ENCODE data around the gene RABAC1.

The RABAC1 gene, protein sequence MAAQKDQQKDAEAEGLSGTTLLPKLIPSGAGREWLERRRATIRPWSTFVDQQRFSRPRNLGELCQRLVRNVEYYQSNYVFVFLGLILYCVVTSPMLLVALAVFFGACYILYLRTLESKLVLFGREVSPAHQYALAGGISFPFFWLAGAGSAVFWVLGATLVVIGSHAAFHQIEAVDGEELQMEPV

DNA sequence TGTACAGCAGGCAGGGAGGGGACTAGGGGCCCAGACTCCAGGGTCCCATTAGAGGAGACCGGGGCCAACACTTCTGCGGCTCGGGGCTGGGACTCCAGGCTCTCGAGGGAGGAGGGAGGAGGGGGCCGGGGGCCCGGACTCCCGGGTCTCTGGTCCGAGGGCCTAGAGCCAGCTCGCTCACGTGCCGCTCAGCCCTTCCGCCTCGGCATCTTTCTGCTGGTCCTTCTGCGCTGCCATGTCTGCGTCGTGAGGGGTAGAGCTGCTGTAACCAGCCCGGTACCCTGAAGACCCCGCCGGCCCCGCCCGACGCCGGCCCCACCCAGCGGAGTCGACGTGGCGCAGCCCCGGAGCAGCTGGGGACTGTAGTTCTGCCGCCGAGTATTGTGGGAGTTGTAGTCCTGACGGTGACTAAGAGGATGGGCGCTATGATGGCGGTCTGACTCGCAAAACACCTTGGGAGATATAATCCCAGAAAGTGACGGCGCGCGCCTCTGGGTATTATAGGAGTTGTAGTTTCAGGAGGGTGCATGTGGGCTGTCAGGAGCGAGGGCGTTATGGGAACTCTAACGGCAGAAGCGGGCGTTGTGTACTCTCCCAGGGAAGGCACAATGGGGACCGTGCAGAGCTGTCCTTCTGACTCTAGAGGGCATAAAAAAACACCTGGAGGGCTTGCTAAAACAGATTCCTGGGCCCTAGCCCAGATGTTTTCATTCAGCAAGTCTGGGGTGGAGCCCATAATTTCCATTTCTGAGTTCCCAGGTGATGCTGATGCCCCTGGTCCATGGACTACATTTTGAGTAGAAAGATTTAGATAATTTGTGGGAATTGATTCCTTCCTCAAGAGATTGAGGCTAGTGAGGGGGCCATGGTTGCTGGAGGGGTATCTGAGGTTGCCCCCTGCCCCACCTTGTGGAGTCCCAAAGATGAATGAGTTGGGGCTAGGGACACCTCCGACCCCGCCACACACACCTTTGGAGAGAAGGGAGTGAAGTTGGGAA lies at the start of gene RABAC1:
RABAC1 (minus strand) TSS at position 266 of the 998 bp plus-strand sequence; CDS start at position 237, 29 bp downstream.
- peak within 1 kb of the TSS; percentile 84 for H3K27ac Mint-ChIP-seq

DNA sequence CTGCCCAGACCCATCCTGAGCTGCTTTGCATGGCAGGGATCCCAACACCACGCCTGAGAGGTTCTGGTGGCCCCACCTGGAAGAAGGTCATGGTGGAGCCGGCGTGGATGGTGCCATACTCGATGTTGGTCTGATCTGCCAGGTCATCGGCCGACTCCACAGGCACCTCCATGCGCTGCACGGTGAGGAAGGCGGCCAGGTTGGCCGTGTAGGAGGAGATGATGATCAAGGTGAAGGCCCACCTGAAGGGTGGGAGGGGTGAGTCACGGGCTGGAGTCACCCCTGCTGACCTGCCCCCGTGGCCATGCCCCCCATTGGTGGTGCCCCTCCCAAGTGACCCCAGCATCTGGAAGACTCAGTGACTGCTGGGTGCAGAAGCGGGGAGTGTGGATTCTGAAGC lies 47.4 kb upstream of the RABAC1 start:
- no peaks in the 10 kb centered on the region for H3K4me1 Mint-ChIP-seq
- H3K27ac Mint-ChIP-seq = no peak overlapping the region
- H3K27me3 Mint-ChIP-seq = peaks cover 19% of the 10 kb centered on the region
- DNase-seq (no peak), ATAC-seq (no peak)
- no peaks in the 10 kb centered on the region for H3K9me3 Mint-ChIP-seq
- H3K36me3 Mint-ChIP-seq (ENCODE audit: low read depth) = no peaks in the 10 kb centered on the region
- H3K4me3 Mint-ChIP-seq = no peak overlapping the region

More for the DNA sequence above, at the start of gene RABAC1:
- no peaks in the 10 kb centered on the region for H3K36me3 Mint-ChIP-seq (ENCODE audit: low read depth)
- ATAC-seq (peak; percentile 96), DNase-seq (peak; percentile 88)
- no peaks in the 10 kb centered on the region for H3K9me3 Mint-ChIP-seq
- peaks cover 17% of the 10 kb centered on the region for H3K4me1 Mint-ChIP-seq
- no peaks in the 10 kb centered on the region for H3K27me3 Mint-ChIP-seq
- peak within 1 kb of the TSS; percentile 90 for H3K4me3 Mint-ChIP-seq

DNA sequence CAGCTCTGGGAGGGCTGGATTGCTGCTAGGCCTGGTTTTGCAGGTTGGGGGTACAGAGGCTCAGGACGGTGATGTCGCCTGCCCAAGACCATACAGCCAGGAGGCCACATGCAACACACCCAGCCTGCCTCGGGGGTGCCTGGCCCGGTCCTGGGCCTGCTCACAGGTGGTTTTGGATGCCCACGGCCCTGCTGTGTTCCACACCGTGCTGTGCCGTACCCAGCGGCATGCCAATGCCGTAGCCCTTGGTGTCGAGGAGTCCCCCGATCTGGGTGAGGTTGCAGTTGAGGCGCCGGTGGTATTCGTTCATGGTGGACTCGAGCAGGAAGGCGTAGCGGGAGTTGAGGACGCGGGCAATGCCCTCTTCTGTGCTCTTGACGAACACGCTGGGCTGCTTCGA lies 46.4 kb upstream of the RABAC1 start:
- Mint-ChIP-seq H3K27ac (no peak overlapping the region), H3K27me3 (peaks cover 28% of the 10 kb centered on the region), H3K4me1 (no peaks in the 10 kb centered on the region), H3K9me3 (no peaks in the 10 kb centered on the region), H3K4me3 (no peak overlapping the region), H3K36me3 (ENCODE audit: low read depth) (no peaks in the 10 kb centered on the region)
- DNase-seq (no peak), ATAC-seq (no peak)

- DNase-seq = no peak
- H3K4me1 Mint-ChIP-seq = peaks cover 3% of the 10 kb centered on the region
- ATAC-seq = no peak
- H3K27me3 Mint-ChIP-seq = peaks cover 41% of the 10 kb centered on the region
- H3K4me3 Mint-ChIP-seq = no peak overlapping the region
- H3K9me3 Mint-ChIP-seq = no peaks in the 10 kb centered on the region
- no peaks in the 10 kb centered on the region for H3K36me3 Mint-ChIP-seq (ENCODE audit: low read depth)
- no peak overlapping the region for H3K27ac Mint-ChIP-seq
These were observed 44.6 kb upstream of the RABAC1 start for GRCh38 chr19:42003506-42004294.

- Mint-ChIP-seq H3K36me3 (ENCODE audit: low read depth) (no peaks in the 10 kb centered on the region), H3K27ac (no peak overlapping the region), H3K9me3 (no peaks in the 10 kb centered on the region), H3K4me3 (no peak overlapping the region), H3K27me3 (peaks cover 69% of the 10 kb centered on the region), H3K4me1 (peaks cover 28% of the 10 kb centered on the region)
- DNase-seq (no peak), ATAC-seq (no peak)
These were observed 40.7 kb upstream of the RABAC1 start for GRCh38 chr19:41999878-42000208.

- ATAC-seq (no peak), DNase-seq (no peak)
- no peaks in the 10 kb centered on the region for H3K9me3 Mint-ChIP-seq
- no peak overlapping the region for H3K4me3 Mint-ChIP-seq
- H3K4me1 Mint-ChIP-seq = peaks cover 32% of the 10 kb centered on the region
- H3K27me3 Mint-ChIP-seq = peaks cover 73% of the 10 kb centered on the region
- H3K27ac Mint-ChIP-seq = no peak overlapping the region
- H3K36me3 Mint-ChIP-seq (ENCODE audit: low read depth) = no peaks in the 10 kb centered on the region
These were observed 40.2 kb upstream of the RABAC1 start for GRCh38 chr19:41999071-41999877.

GRCh38 chr19:41998246-41999020 lies 39.3 kb upstream of the RABAC1 start:
- peak; percentile 70 for DNase-seq
- peaks cover 34% of the 10 kb centered on the region for H3K4me1 Mint-ChIP-seq
- ATAC-seq = no peak
- H3K4me3 Mint-ChIP-seq = no peak overlapping the region
- no peaks in the 10 kb centered on the region for H3K9me3 Mint-ChIP-seq
- peaks cover 68% of the 10 kb centered on the region for H3K27me3 Mint-ChIP-seq
- H3K36me3 Mint-ChIP-seq (ENCODE audit: low read depth) = no peaks in the 10 kb centered on the region
- no peak overlapping the region for H3K27ac Mint-ChIP-seq

GRCh38 chr19:41997851-41998229 lies 38.7 kb upstream of the RABAC1 start:
- no peaks in the 10 kb centered on the region for H3K9me3 Mint-ChIP-seq
- no peak overlapping the region for H3K4me3 Mint-ChIP-seq
- peaks cover 70% of the 10 kb centered on the region for H3K27me3 Mint-ChIP-seq
- no peak overlapping the region for H3K27ac Mint-ChIP-seq
- H3K4me1 Mint-ChIP-seq = peaks cover 37% of the 10 kb centered on the region
- no peak for DNase-seq
- no peaks in the 10 kb centered on the region for H3K36me3 Mint-ChIP-seq (ENCODE audit: low read depth)
- ATAC-seq = no peak

- H3K9me3 Mint-ChIP-seq = no peaks in the 10 kb centered on the region
- DNase-seq (peak; percentile 59), ATAC-seq (no peak)
- H3K36me3 Mint-ChIP-seq (ENCODE audit: low read depth) = no peaks in the 10 kb centered on the region
- H3K27ac Mint-ChIP-seq = no peak overlapping the region
- H3K4me3 Mint-ChIP-seq = peak overlapping the region; percentile 31
- H3K27me3 Mint-ChIP-seq = peaks cover 74% of the 10 kb centered on the region
- peaks cover 37% of the 10 kb centered on the region for H3K4me1 Mint-ChIP-seq
These were observed 38.2 kb upstream of the RABAC1 start for GRCh38 chr19:41997121-41997850.

DNA sequence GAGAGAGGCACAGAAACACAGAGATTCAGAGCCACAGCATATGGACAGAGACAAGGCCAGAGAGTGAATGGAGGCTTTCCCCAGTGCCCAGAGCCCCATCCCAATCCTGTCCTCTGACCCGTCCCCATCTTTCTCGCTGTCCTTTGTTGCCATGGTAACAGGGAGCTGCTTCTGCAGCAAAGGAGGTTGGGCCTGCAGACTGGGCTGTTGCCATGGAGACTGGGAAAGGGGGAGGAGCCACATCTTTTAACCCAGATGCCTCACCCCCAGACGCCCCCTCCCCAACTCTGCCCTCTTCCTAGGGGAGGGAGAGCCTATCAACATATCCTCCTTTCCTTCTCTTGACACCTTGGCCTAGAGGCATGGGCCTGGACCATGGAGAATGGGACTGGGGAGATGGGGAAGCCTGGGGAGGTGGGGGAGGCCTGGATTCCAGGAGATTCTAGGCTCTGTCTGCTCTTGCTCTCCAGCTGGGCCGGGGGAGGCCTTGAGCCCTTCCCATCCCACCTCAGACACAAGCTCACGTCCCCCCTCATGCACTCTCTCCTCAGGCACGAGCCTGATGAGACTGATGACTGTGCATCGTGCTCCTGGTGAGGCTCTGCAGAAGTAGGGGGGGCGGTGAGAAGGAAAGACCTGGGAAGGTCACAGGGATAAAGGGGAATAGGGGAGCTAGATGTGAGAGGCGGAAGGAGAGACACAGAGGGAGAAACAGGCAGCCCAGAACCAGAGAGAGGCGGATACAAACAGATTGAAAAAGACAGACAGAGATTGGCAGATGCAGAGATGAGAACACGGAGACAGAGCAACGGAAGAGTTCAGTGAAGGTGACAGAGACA lies 37.1 kb upstream of the RABAC1 start:
- H3K27me3 Mint-ChIP-seq = peaks cover 63% of the 10 kb centered on the region
- H3K9me3 Mint-ChIP-seq = no peaks in the 10 kb centered on the region
- DNase-seq (no peak), ATAC-seq (no peak)
- peaks cover 37% of the 10 kb centered on the region for H3K4me1 Mint-ChIP-seq
- H3K36me3 Mint-ChIP-seq (ENCODE audit: low read depth) = no peaks in the 10 kb centered on the region
- no peak overlapping the region for H3K27ac Mint-ChIP-seq
- H3K4me3 Mint-ChIP-seq = no peak overlapping the region

- Mint-ChIP-seq H3K4me1 (peaks cover 37% of the 10 kb centered on the region), H3K9me3 (no peaks in the 10 kb centered on the region), H3K36me3 (ENCODE audit: low read depth) (no peaks in the 10 kb centered on the region), H3K27me3 (peaks cover 56% of the 10 kb centered on the region), H3K4me3 (peak overlapping the region; percentile 57), H3K27ac (no peak overlapping the region)
- ATAC-seq (no peak), DNase-seq (no peak)
These were observed 36.2 kb upstream of the RABAC1 start for GRCh38 chr19:41994994-41995958.

Measured in activated naive CD8-positive, alpha-beta T cell treated with anti-CD3 and anti-CD28 coated beads, Interleukin-2, amount 50 U/mL, for 24 hours (primary cell).